Measurements from ENCODE around the gene PGM1. TPM values are rescaled to one million over a fixed set of nuclear protein-coding genes. Genes with fewer than 3 reads are reported as not detected.

The PGM1 gene
- polyA plus RNA-seq, 1 of the 3 experiments (the other 2 are of a cell fraction): 20.7 TPM

GRCh38 chr1:63674865-63675419, 81.7 kb downstream of the PGM1 start:
- no peaks in the 10 kb centered on the region for H3K9me3 ChIP-seq
- no peak overlapping the region for H2AFZ ChIP-seq (ENCODE audit: low read depth)
- no peak overlapping the region for H3K4me2 ChIP-seq
- peaks cover 0 to 12% of the 10 kb centered on the region in 2 experiments; a peak in 2 of 4 replicates for H3K4me1 ChIP-seq (ENCODE audit: control insufficient read depth in 1 of 2, insufficient read depth in 2 of 2, low read depth in 1 of 2, low read length in 1 of 2)
- no peaks in the 10 kb centered on the region for H3K9me2 ChIP-seq
- TF ChIP-seq IRF3 (IDR thresholded peaks at IDR 0.05; ENCODE audit: low read depth, low read length): no peak
- TF ChIP-seq TCF12 (IDR thresholded peaks at IDR 0.05): no peak
- TF ChIP-seq NFIC (IDR thresholded peaks at IDR 0.05; ENCODE audit: borderline replicate concordance): no peak
- no peak for TF ChIP-seq USF1 (IDR thresholded peaks at IDR 0.05; ENCODE audit: borderline replicate concordance, low read depth)
- TF ChIP-seq EP300 (IDR thresholded peaks at IDR 0.05; ENCODE audit: borderline replicate concordance in 1 of 2, low read depth in 1 of 2, low read length in 1 of 2): no peak
- no peak for TF ChIP-seq YY1 (IDR thresholded peaks at IDR 0.05; ENCODE audit: low read depth)
- TF ChIP-seq FOXJ3 (CRISPR knock-in tag; IDR thresholded peaks at IDR 0.05): no peak
- TF ChIP-seq RXRA (IDR thresholded peaks at IDR 0.05; ENCODE audit: borderline replicate concordance, low read depth): no peak
- TF ChIP-seq GABPA (IDR thresholded peaks at IDR 0.05; ENCODE audit: low read depth): no peak
- no peak for TF ChIP-seq POLR2AphosphoS5 (IDR thresholded peaks at IDR 0.05; ENCODE audit: low read depth, low read length)
- no peak for TF ChIP-seq SMC3 (IDR thresholded peaks at IDR 0.05; ENCODE audit: low read depth, low read length)
- no peak for TF ChIP-seq RCOR1 (IDR thresholded peaks at IDR 0.05; ENCODE audit: low read length)
- TF ChIP-seq TAF1 (IDR thresholded peaks at IDR 0.05; ENCODE audit: borderline replicate concordance, low read depth, low read length): no peak
- TF ChIP-seq NRF1 (IDR thresholded peaks at IDR 0.05; ENCODE audit: low read depth, low read length): no peak
- TF ChIP-seq FOXM1 (IDR thresholded peaks at IDR 0.05; ENCODE audit: low read depth): no peak
- TF ChIP-seq GATA2 (CRISPR knock-in tag; IDR thresholded peaks at IDR 0.05): no peak
- TF ChIP-seq MAX (IDR thresholded peaks at IDR 0.05; ENCODE audit: low read depth): no peak
- no peak for TF ChIP-seq RFX5 (IDR thresholded peaks at IDR 0.05; ENCODE audit: low read length)
- no peaks in the 10 kb centered on the region for H3K79me2 ChIP-seq (ENCODE audit: insufficient read depth)
- no peaks in the 10 kb centered on the region for H4K20me1 ChIP-seq (ENCODE audit: insufficient read depth)
- H3K9ac ChIP-seq: no peak overlapping the region
- H3K27me3 ChIP-seq (ENCODE audit: insufficient read depth): no peaks in the 10 kb centered on the region
- no peak for DNase-seq
- no peaks in the 10 kb centered on the region for H3K36me3 ChIP-seq (replicated peaks in 1 of 2; ENCODE audit: control insufficient read depth in 1 of 2, insufficient read depth in 2 of 2, low read length in 1 of 2)
- H3F3A ChIP-seq (replicated peaks; ENCODE audit: insufficient read depth): no peaks in the 10 kb centered on the region
- ChIA-PET CTCF (interaction anchor here (0.6 to 5.4 kb wide), 53 partner anchors 9 to 573 kb away, joined by 3 to 71 read pairs (median 4); partner anchors contain the start of gene PGM1), POLR2A (no interaction called here)
- WGBS (ENCODE audit: low lambda C conversion rate): 95% methylated on average over 6 of the region's 6 CpGs
- H3K4me3 ChIP-seq (ENCODE audit: low read depth in 2 of 2, low read length in 1 of 2): no peak overlapping the region
- H3K27ac ChIP-seq (ENCODE audit: low read depth in 2 of 2, low read length in 1 of 2): peak overlapping the region in 1 of 2 experiments; percentile 76; a peak in 2 of 4 replicates
